Measurements from ENCODE around the gene MAVS. TPM values are rescaled to one million over a fixed set of nuclear protein-coding genes. Genes with fewer than 3 reads are reported as not detected.
"Not testable (repeated sequence)": the region's sequence is repeated elsewhere in the genome, so short reads cannot be mapped to it uniquely, and the experiment has no call there.

Gene MAVS
- total RNA-seq, 1 experiment from 2014 or later, result 32.3 TPM

GRCh38 chr20:3904857-3905256 lies 58.2 kb downstream of the MAVS start:
- TF ChIP-seq POLR2AphosphoS5 (IDR thresholded peaks at IDR 0.05; ENCODE audit: low read depth, low read length) (no peak), TCF7L2 (IDR thresholded peaks at IDR 0.05; ENCODE audit: low read depth, low read length) (no peak), SIN3A (IDR thresholded peaks at IDR 0.05; ENCODE audit: borderline replicate concordance, insufficient read depth, low read depth, low read length) (no peak), REST (IDR thresholded peaks at IDR 0.05; ENCODE audit: insufficient read depth in 1 of 2, low read depth in 2 of 2, low read length in 1 of 2) (no peak)
- TF ChIP-seq, protein P1, sequence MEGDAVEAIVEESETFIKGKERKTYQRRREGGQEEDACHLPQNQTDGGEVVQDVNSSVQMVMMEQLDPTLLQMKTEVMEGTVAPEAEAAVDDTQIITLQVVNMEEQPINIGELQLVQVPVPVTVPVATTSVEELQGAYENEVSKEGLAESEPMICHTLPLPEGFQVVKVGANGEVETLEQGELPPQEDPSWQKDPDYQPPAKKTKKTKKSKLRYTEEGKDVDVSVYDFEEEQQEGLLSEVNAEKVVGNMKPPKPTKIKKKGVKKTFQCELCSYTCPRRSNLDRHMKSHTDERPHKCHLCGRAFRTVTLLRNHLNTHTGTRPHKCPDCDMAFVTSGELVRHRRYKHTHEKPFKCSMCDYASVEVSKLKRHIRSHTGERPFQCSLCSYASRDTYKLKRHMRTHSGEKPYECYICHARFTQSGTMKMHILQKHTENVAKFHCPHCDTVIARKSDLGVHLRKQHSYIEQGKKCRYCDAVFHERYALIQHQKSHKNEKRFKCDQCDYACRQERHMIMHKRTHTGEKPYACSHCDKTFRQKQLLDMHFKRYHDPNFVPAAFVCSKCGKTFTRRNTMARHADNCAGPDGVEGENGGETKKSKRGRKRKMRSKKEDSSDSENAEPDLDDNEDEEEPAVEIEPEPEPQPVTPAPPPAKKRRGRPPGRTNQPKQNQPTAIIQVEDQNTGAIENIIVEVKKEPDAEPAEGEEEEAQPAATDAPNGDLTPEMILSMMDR (IDR thresholded peaks at IDR 0.05), result no peak
- BruUV-seq (replicated peaks), result TSS peak; percentile 24
- no peak overlapping the region for H3K27ac ChIP-seq (ENCODE audit: low read length)
- intact Hi-C loops (cut with micrococcal nuclease; ENCODE audit: unreplicated experiment) (no loop called here), in situ Hi-C loops (cut with HindIII; ENCODE audit: low pct_unique_long_range_greater_than_20kb, low sequenced_read_pairs) (no loop called here)
- H3K4me1 ChIP-seq (ENCODE audit: control insufficient read depth, insufficient read depth, low read length), result peaks cover 26% of the 10 kb centered on the region
- no peaks in the 10 kb centered on the region for H3K9me3 ChIP-seq (ENCODE audit: control insufficient read depth, insufficient read depth, low read depth, low read length)
- POLR2A ChIA-PET, result no interaction called here
- CTCF ChIA-PET, result no interaction called here
- DNase-seq (ENCODE audit: low read depth, low spot score), result no peak
- ATAC-seq, result no peak
- no peak overlapping the region for H3K4me3 ChIP-seq (ENCODE audit: low read depth in 2 of 2, low read length in 2 of 2)
- H3K36me3 ChIP-seq (ENCODE audit: control insufficient read depth, insufficient read depth, low read length), result peaks cover 4% of the 10 kb centered on the region; the same call in 1 of the 2 replicates
- no peaks in the 10 kb centered on the region for H3K27me3 ChIP-seq (ENCODE audit: control insufficient read depth, insufficient read depth, low read length)

- POLR2A ChIA-PET, result interaction anchor here (0.6 kb wide), 1 partner anchor 14 kb away, joined by 7 read pairs; no protein-coding TSS in a partner anchor
- intact Hi-C loops (cut with micrococcal nuclease; ENCODE audit: unreplicated experiment); H3K4me1 ChIP-seq (ENCODE audit: control insufficient read depth, insufficient read depth, low read length); H3K27ac ChIP-seq (ENCODE audit: low read length); ATAC-seq; H3K27me3 ChIP-seq (ENCODE audit: control insufficient read depth, insufficient read depth, low read length); in situ Hi-C loops (cut with HindIII; ENCODE audit: low pct_unique_long_range_greater_than_20kb, low sequenced_read_pairs); DNase-seq (ENCODE audit: low read depth, low spot score); H3K4me3 ChIP-seq (ENCODE audit: low read depth in 2 of 2, low read length in 2 of 2); CTCF ChIA-PET; H3K9me3 ChIP-seq (ENCODE audit: control insufficient read depth, insufficient read depth, low read depth, low read length); BruUV-seq (replicated peaks): not testable (repeated sequence)
- H3K36me3 ChIP-seq (ENCODE audit: control insufficient read depth, insufficient read depth, low read length), result peaks cover 19% of the 10 kb centered on the region
Measured at GRCh38 chr20:3906744-3907721, 60.4 kb downstream of the MAVS start.

GRCh38 chr20:3908667-3909066 lies 62.0 kb downstream of the MAVS start:
- POLR2A ChIA-PET, result no interaction called here
- CTCF ChIA-PET, result no interaction called here
- ATAC-seq, result no peak
- no peaks in the 10 kb centered on the region for H3K27me3 ChIP-seq (ENCODE audit: control insufficient read depth, insufficient read depth, low read length)
- H3K4me3 ChIP-seq (ENCODE audit: low read depth in 2 of 2, low read length in 2 of 2), result no peak overlapping the region
- H3K27ac ChIP-seq (ENCODE audit: low read length), result no peak overlapping the region
- intact Hi-C loops (cut with micrococcal nuclease; ENCODE audit: unreplicated experiment) (no loop called here), in situ Hi-C loops (cut with HindIII; ENCODE audit: low pct_unique_long_range_greater_than_20kb, low sequenced_read_pairs) (no loop called here)
- TF ChIP-seq POLR2AphosphoS5 (IDR thresholded peaks at IDR 0.05; ENCODE audit: low read depth, low read length), result no peak
- no peak for TF ChIP-seq REST (IDR thresholded peaks at IDR 0.05; ENCODE audit: insufficient read depth in 1 of 2, low read depth in 2 of 2, low read length in 1 of 2)
- TF ChIP-seq SIN3A (IDR thresholded peaks at IDR 0.05; ENCODE audit: borderline replicate concordance, insufficient read depth, low read depth, low read length), result no peak
- TF ChIP-seq, protein P1 (IDR thresholded peaks at IDR 0.05), result no peak
- TF ChIP-seq TCF7L2 (IDR thresholded peaks at IDR 0.05; ENCODE audit: low read depth, low read length), result no peak
- BruUV-seq (replicated peaks), result TSS peak; percentile 25
- no peak for DNase-seq (ENCODE audit: low read depth, low spot score)
- H3K9me3 ChIP-seq (ENCODE audit: control insufficient read depth, insufficient read depth, low read depth, low read length), result no peaks in the 10 kb centered on the region
- H3K4me1 ChIP-seq (ENCODE audit: control insufficient read depth, insufficient read depth, low read length), result peaks cover 9% of the 10 kb centered on the region
- peaks cover 26% of the 10 kb centered on the region for H3K36me3 ChIP-seq (ENCODE audit: control insufficient read depth, insufficient read depth, low read length)

All from Panc1 (cell line).